Gastrocnemius medialis (tissue), 4 donors: ENCODE results near the gene RAB14.
A peak's percentile ranks its signal among the peaks of the same experiment; 100 is the strongest.

Source experiments
- CTCF ChIP-seq, 5 experiments: fragments of 450-650 bp in 3 of 5; fragments of 200-600 bp in 2 of 5; sonication (generic) in 2 of 5; IDR thresholded peaks in 4 of 5; conservative IDR thresholded peaks in 1 of 5; 1 replicate in 4 of 5; 2 replicates in 1 of 5; pipeline ENCODE4 v1.5.1; 2016 to 2019; ENCODE audit warnings: antibody characterized with exemption in 5 of 5, mild to moderate bottlenecking in 3 of 5, moderate library complexity in 3 of 5
- POLR2A ChIP-seq, 2 donors: fragments of 450-650 bp; IDR thresholded peaks; one replicate each; pipeline ENCODE4 v1.6.1; 2017; ENCODE audit warnings: antibody characterized with exemption in 2 of 2, mild to moderate bottlenecking in 2 of 2, moderate library complexity in 2 of 2

- TF ChIP-seq CTCF (IDR thresholded peaks at IDR 0.05 in 4 of 5, conservative IDR thresholded peaks at IDR 0.05 in 1 of 5) (peak; percentile 7 to 58 (median 52)), POLR2A (IDR thresholded peaks at IDR 0.05) (peak; percentile 74 to 78)
Measured at GRCh38 chr9:121201738-121202533, at the start of gene RAB14.
